LHCN-M2 (cell line): ENCODE measurements around the gene EFNB3. TPM values are rescaled to one million over a fixed set of nuclear protein-coding genes. Genes with fewer than 3 reads are reported as not detected.
A peak's percentile ranks its signal among the peaks of the same experiment; 100 is the strongest.

Source experiments
- DNase-seq: peaks from one replicate; pipeline ENCODE4 v3.0.0-alpha.2; 2012; ENCODE audit warnings: low read depth
- total RNA-seq: library from RNA; depleted of rRNA; stranded (reverse); fragments of >200 nt; gene quantifications from 2 replicates; pipeline ENCODE4 v1.2.3, GENCODE V29; 2014

The EFNB3 gene
- total RNA-seq, 1 experiment from 2014 or later: 0.75 TPM

GRCh38 chr17:7700510-7700909, 4.5 kb upstream of the EFNB3 start:
- no peak for DNase-seq

GRCh38 chr17:7701681-7702080, 3.3 kb upstream of the EFNB3 start:
- DNase-seq: no peak

GRCh38 chr17:7702776-7703175, 2.2 kb upstream of the EFNB3 start:
- no peak for DNase-seq

- no peak for DNase-seq
Observed at GRCh38 chr17:7703584-7704479, 1.2 kb upstream of the EFNB3 start.

GRCh38 chr17:7705269-7706255, 560 bp downstream of the EFNB3 start:
- no peak for DNase-seq

GRCh38 chr17:7706631-7707354, 1.8 kb downstream of the EFNB3 start:
- DNase-seq: no peak

- DNase-seq: no peak
Observed at GRCh38 chr17:7707446-7707845, 2.4 kb downstream of the EFNB3 start.

- DNase-seq: no peak
Observed at GRCh38 chr17:7707858-7708750, 3.1 kb downstream of the EFNB3 start.

- DNase-seq: no peak
Observed at GRCh38 chr17:7709031-7709430, 4.0 kb downstream of the EFNB3 start.

- DNase-seq: no peak
Observed at GRCh38 chr17:7710301-7710700, 5.3 kb downstream of the EFNB3 start.

- no peak for DNase-seq
Observed at GRCh38 chr17:7711051-7711755, 6.2 kb downstream of the EFNB3 start.

- no peak for DNase-seq
Observed at GRCh38 chr17:7712111-7712771, 7.2 kb downstream of the EFNB3 start.

GRCh38 chr17:7713782-7714181, 8.8 kb downstream of the EFNB3 start:
- no peak for DNase-seq

GRCh38 chr17:7714721-7715594, 10.0 kb downstream of the EFNB3 start:
- no peak for DNase-seq

GRCh38 chr17:7715936-7716886, 11.2 kb downstream of the EFNB3 start:
- DNase-seq: no peak

- peak; percentile 91 for DNase-seq
Observed at GRCh38 chr17:7716901-7717755, 12.1 kb downstream of the EFNB3 start, which contains the start of gene DNAH2. TSS of gene DNAH2 (plus strand) at chr17:7717744. CDS start at chr17:7719735, 1,991 bp downstream.
